HG03442 (cell line): ENCODE measurements around the gene COL25A1.

ENCODE experiments used
- ATAC-seq: cut with Tn5 transposase; IDR thresholded peaks from one replicate; pipeline ENCODE4 v1.9.1; 2021; ENCODE audit warnings: mild to moderate bottlenecking, moderate library complexity; ENCODE audit not compliant: unreplicated experiment

The COL25A1 gene

DNA sequence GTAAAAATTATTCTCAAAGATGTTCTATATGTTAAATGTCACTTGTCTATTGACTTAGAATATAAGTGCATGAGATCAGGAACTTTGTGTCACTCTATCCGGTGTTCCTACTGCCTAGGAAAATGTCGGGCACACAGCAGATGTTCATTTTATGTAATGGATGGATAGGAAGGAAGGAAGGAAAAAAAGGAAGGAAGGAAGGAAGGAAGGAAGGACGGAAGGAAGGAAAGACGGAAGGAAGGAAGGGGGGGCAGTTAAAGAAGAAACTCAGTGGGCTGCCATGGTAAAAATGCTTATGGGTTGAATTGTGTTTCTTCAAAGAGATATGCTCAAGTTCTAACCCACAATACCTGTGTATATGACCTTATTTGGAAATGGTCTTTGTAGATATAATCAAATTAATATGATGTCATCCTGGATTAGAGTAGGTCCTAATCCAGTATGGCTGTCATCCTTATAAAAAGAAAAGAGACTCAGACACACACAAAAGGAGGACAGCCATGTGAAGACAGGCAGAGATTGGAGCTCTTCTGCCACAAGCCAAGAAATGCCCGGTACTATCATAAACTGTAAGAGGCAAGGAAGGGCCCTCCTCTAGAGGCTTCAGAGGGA is 86.3 kb downstream of the COL25A1 start:
- no peak for ATAC-seq

DNA sequence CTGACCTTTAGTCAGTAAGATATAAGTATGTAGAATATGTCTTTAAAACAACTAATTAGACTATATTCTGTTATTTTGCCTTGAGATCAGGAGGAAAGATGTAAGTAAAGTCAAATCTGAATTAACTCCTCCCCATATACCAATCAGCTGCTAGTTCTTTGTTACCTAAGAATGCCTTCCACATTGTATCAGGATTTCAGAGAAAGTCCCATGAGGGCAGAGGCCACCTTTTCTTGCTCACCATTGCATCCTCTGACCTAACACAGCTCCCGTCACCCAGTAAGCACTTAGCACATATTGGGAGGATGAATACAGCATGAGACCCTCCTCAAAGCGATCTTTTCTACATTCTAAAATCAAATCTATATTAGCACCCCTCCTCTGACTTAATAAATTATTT is 87.0 kb downstream of the COL25A1 start:
- no peak for ATAC-seq

DNA sequence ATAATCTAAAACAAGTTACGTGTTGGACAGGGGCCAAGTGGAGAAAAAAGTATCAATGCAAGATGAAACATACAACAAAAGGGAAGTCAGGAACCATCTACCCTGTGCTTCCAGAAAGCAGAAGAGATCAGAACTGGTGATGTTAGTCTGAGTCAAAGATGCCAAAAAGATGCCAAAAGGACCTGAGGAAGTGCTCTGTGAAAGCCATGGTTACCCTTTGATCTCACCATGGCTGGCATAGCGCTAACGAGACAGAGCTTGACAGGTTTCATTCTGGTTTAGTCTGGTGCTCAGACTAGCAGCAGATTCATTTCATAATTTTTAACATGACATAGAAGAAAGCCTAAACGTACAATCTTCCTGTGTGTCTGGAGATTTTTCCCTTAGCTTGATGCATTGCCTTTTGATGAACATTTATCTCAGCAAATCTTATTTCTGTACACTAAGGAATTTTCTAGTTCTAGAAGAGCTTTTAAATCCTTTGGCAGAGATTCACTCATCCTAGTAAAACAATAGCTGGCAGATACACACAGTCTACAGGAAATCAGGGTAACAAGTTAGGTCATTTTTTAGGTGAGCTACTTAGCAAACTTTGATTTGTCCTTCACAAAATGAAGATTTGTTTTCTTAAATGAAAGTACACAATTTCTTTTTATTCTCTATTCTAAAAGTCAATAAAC is 87.7 kb downstream of the COL25A1 start:
- ATAC-seq: no peak

DNA sequence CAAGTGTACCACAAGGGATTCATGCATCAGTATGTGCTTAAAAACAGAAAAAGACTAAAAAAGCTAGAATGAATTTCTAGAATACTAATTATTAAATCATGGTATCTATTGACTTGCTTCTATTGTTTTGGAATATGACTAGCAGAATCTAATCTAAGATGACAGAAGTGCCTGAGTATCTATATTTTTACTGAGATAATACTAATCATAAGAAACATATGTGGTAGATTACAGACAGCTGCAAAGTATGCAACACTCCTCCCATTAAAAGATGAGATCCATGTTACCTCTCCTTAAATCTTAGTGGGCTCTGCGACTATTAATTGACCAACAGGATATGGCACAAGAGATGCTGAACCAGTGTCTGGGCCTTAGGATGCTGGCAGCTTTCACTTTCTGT is 89.4 kb downstream of the COL25A1 start:
- no peak for ATAC-seq

DNA sequence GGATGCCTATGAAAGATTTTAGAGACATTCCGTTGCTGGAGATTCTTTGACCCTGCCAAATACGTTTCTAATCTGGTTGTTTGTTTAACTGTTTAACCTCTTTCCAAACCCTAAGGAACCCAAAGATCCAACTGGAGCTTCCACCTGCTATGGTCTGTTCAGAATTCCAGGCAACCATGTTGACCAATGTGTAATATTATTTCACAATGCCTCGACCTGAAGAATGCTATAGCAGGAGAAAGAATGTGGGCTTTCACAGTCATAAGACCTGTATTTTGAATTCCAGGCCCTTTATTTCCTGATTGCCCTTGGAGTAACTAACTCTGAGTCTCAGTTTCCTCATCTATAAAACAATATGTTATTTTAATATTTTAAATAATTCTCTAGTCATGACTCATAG is 90.8 kb downstream of the COL25A1 start:
- no peak for ATAC-seq

DNA sequence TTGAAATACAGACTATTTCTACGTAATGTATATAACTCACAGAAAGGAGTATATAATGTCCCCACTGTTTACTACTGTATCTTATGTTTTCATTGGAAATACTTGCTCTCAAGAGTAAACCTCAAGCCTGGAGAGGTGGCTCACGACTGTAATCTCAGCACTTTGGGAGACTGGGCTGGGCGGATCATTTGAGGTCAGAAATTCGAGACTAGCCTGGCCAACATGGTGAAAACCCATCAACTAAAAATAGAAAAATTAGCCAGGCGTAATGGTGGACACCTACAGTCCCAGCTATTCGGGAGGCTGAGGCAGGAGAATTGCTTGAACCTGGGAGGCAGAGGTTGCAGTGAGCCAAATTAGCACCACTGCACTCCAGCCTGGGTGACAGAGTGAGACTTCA is 92.8 kb downstream of the COL25A1 start:
- no peak for ATAC-seq

DNA sequence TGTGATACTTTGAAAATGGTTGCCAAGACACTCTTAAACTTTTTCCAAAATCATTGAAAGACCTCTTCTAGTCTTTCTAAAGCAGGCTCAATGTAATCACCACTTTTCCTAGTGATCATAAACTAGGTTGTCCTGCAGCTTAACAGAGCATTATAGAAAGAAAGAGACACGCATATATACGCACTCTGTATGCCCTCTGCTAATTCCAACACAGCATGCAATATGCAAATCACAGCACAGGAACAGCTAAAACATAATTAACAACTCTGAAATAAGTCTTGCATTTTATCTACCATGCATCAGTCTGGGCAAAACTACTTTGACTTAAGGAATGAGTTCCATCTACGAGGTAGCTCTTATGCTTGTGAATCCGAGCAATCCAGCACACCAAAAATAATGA is 94.6 kb downstream of the COL25A1 start:
- ATAC-seq: no peak

DNA sequence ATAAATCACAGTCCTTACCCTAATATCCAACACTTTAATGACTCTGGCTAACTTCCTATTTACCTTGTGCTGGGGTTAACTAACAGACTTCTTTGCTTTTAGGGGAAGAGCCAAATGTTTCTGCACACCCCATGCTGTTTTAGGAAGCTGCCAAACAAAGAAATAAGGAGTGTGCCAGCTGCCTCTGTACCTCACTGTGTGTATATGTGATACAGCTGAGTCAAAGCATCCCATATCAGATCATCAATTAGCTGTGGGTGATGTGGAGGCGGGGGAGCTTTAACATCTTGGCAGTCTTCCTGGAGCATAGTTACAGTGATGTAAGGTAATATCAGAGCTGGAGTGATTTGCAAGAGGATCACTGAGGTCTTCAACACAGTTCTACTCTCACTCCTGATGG is 95.4 kb downstream of the COL25A1 start:
- no peak for ATAC-seq

DNA sequence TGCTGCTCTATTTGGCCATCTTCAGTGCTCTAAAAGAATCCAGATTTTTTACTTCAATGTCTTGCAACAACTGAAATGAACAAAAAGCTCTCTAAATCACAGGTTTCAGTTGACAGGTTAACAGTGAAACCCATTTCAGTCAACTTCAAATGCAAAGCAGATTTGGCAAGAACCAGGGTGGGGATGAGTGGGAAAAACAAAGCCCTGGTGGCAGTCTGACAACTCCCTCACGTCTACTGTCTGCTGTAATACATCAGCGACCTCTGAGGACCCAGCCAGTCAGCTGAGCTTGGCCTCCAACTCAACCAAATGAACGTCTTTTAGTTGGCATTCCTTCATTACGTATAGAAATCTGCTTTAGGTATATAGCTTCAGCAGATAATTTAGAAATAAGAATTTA is 95.8 kb downstream of the COL25A1 start:
- ATAC-seq: no peak

DNA sequence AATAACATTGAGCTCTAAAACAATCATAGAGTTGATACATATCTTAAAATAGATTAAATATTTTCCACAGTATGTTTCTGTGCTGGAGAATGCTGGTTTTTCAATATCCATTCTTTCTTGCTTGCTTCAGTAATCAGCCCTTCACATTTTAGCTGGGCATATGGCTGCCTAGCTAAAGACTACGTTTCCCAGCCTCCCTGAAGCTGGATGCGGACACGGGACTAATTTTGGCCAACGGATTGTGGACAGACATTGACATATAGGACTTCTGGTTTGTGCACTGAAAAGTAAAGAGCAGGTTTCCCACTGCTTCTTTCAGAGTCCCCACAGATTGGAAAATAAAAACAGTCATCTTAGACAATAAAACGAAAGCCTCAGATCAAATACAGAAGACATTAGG is 97.3 kb downstream of the COL25A1 start:
- ATAC-seq: no peak

DNA sequence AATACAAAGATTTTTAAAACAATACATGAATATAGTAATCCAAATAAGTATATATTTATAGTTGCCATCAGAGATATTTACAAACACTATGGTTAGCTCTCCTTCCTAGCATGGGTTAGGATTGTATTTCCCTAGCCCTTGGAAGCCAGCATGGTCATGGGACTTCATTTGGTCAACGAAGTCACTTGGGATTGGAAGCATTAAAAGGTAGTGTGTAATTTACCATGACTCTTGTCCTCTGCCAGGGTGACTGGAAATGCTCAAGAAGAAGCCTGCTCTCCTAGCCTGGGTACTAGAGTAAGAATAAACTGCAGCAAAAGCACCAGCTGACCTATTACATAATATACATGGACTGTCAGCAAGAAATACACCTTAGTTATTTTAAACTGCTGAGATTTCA is 102.9 kb downstream of the COL25A1 start:
- no peak for ATAC-seq

DNA sequence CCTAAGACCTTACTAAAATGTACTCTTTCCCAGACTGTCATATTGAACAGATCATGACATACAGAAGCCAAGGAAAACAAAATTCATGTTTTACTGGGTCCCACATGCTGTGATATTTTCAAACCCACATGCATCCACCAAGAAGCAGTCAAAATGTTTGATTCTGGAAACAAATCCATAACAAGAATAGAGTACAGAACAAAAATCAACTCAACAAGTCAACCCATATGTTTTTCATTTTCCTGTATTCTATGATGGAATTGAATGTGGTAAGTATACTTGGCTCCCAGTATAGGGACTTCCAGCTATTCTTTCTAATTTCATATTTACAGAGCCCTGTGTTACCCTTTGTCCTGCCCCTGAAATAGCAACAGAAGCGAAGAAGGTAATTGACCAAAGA is 106.8 kb downstream of the COL25A1 start:
- no peak for ATAC-seq

DNA sequence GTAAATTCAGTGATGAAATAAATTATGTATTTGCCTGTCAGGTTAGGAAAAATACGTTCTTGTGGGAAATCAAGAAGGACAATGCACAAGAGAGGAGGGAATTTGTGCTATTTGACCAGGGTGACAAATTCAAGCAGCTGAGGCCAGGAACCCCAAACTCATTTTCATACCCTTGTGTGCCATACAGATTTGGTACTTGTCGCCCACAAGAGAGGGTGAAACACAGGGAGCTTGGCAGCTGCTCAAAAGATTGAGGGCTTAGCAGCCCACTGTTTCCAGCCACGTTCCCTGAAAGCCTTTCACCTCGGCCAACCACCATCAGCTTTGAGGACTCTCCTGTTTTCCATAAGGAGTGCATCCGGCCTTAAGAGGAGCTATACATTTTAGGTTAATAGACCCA is 111.2 kb downstream of the COL25A1 start:
- ATAC-seq: no peak

DNA sequence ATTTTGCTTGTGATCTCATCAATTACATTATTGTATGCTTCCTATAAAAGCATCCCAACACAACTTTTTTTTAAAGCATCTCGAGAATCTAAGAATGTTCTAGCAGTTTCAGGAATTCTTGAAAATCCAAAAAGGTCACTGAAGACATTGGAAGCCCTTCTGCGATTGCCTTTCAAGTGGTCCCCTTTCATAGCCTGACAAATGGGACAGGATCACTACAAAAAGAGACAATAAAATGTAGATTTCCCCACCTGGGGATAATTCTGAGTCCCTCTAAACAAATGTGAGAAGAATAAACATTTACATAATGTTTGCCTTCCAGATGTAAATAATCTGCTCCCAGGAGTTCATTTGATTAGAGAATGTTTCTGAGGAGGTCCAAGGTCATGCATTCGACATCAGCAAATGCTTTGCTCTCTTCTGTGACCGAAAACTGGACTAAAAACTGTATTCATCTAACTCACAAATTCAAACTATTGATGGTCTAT is 116.0 kb downstream of the COL25A1 start:
- ATAC-seq: no peak

DNA sequence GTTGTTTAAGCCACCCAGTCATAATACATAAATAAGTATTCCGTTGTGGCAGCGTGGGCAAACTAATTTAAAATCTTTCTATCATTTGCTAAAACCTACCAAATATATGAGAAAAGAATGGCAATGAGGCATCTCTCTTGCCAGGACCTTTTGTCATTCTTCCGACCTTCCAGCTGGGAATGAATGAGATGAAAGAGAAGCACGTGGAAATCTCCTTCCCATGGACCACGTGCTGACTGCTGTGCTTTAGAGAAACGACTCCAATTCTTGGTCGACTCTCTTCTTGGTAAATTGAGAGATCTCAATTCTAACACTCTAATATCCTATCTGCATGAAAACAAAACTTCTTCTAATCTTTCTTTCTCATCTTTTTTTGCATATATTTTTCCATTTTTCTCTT is 116.5 kb downstream of the COL25A1 start:
- ATAC-seq: no peak

DNA sequence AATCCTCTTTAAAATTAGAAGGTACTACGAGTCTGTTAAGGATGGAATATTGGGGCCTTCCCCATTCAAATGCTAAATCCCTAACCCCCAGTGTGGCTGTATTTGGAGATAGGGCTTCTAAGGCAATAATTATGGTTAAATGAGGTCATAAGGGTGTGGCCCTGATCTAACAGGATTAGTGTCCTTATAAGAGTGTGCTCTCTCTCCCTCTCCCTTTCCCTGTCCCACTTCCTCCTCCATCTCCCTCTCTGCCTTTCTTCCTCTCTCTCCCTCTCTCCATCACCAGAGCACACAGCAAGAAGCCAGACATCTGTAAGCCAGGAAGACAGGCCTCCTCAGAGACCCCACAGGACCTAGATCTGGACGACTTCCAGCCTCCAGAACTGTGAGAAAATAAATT is 116.9 kb downstream of the COL25A1 start:
- no peak for ATAC-seq

DNA sequence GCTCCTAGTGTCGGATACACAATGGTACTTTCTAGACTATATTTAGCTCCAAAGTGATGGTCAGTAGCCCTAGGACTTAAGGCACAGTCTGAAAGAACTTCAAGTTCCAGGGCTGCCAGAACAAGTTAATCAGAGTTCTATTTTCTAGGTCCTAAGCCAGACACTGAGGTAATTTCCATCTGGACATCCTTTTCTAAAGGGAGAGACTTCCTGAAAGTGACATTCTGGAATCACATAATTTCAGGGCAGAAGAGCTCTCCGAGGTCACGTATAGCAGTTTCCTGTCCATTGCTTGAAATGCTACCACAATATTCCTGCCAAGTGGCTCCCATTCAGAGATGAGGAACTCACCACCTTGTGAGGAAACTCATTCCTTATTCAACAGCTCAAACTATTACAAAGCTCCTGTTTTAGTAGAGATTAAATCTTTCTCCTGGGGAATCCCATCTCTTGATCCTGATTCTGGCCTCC is 117.9 kb downstream of the COL25A1 start:
- no peak for ATAC-seq

DNA sequence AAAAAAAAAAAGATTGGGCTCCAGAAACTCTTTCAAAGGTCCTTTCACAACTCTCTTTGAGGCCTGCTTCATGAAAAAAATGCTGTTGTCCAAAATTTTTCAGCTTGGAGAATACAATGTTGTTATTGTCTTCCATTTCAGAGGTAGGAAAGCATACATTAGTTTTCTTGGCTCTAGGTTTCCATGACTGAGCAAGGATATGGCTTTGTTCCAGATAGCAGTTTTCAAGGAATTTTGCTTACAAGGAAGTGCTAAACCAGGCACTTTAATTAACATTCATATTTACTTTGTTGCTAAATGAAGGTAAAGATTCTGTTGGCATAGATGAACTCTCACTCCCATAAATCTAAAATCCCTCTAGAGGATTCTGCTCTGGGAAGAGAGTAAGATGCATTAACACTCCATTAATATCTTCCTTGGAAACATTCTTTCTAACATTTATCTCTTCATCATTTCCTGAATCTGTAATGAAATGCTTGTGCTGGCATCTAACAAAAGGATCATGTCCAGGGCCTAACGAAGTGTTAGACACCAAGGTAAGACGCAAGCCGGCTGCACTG is 118.4 kb downstream of the COL25A1 start:
- ATAC-seq: no peak

DNA sequence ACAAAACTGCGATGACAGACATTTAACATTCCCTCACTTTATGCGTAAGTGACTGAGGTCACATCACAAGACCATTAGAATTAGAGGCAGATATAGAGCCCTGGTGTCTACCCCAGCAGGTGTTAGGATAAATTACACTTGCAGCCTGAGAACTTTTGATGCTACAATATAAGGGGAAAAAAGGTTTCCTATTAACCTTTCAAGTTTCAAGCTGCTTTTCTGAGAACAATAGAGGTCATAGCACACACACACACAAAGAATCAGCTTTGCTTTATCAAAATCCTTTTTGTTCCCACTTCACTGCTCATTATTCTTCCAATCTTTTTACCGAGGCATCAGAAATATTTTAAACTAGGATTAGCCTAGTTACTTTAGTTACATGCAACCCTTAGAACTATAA is 119.8 kb downstream of the COL25A1 start:
- no peak for ATAC-seq

DNA sequence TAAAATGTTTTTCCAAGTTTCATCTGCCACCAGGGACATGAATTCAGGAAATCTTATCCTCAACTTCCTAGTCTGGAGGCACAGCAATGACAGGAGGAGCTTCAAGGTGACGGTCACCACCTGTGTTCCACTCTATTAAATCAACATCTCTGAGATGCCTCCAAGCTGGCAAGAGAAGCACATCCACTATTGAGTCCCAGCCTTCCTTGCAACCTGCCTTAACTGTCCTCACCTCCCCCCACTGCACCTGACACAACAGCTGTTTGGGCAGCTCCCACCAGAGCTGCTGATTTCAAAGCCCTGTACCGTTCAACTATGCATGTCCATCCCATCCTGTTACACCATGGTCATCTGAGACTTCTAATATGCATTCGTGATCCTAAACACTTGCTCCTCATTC is 123.4 kb downstream of the COL25A1 start:
- ATAC-seq: no peak

DNA sequence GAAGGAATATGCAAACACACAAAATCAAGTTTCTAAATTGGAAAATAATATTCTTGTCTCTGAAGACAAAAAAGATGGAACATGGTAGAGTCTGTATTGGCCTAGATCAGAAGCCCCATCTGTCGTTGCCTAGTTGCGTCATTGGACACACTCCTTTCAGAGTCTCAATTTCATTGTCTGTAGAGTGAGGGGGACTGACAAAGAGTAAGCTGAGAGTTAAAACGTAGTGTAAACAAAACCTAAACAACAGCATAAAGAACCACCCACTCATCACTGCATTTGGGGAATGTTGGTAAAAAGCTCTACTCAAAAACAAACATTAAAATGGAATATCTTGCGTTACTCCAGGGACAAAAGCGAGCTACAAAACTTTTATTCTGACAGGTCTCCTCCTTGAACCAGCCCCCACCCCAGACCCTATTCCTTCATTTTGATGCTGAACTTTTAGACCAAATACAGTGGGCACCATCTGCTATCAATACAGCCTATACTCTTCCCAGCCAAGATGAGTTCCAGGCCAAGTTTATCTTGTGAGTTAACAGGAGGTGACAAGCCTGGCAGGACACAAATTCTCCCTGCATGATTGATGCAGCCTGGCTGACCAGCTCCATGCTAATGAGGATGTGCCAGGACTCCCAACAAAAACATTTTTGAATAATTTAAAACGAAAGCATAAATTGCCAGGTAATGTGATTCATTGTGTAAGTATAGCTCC is 125.2 kb downstream of the COL25A1 start:
- ATAC-seq: no peak
